SK-N-SH treated with all-trans-retinoic acid at 6 μM for 48 hours (cell line): Measurements from ENCODE around the gene LCAT.

Experiments
- PATZ1 ChIP-seq: fragments of 250-450 bp; sonication (Bioruptor Pico); IDR thresholded peaks from 2 replicates; pipeline ENCODE4 v1.8.0; 2020; ENCODE audit warnings: mild to moderate bottlenecking, moderate library complexity, borderline replicate concordance
- RARB ChIP-seq: fragments of 250-450 bp; sonication (Bioruptor Pico); IDR thresholded peaks from 2 replicates; pipeline ENCODE4 v1.8.0; 2021; ENCODE audit warnings: mild to moderate bottlenecking, moderate library complexity
- TOX ChIP-seq: fragments of 250-450 bp; sonication (Bioruptor Pico); IDR thresholded peaks from 2 replicates; pipeline ENCODE4 v1.8.0; 2021; ENCODE audit warnings: mild to moderate bottlenecking, moderate library complexity, borderline replicate concordance
- TSHZ2 ChIP-seq: fragments of 250-450 bp; sonication (Bioruptor Pico); IDR thresholded peaks from 2 replicates; pipeline ENCODE4 v1.5.0; 2020; ENCODE audit warnings: mild to moderate bottlenecking, moderate library complexity

- TF ChIP-seq TOX (CRISPR knock-in tag) = no peak
- no peak for TF ChIP-seq RARB
- no peak for TF ChIP-seq TSHZ2 (CRISPR knock-in tag)
- no peak for TF ChIP-seq PATZ1 (CRISPR knock-in tag)
These were observed 31.6 kb upstream of the LCAT start for GRCh38 chr16:67975321-67976105.
